K562 (cell line): Measurements from ENCODE around the gene HDLBP. TPM values are rescaled to one million over a fixed set of nuclear protein-coding genes. Genes with fewer than 3 reads are reported as not detected.

Experiments used
- ATAC-seq: fragments of 200-7000 bp; cut with Tn5 transposase; 3 replicates; pipeline ENCODE4 v1.9.1; 2020; ENCODE audit warnings: moderate library complexity
- BruUV-seq: library from RNA; stranded (reverse); fragments of 400-500 nt; replicated peaks from 2 replicates; lab custom pipeline; 2021; lab: Mats Ljungman, UMichigan
- CTCF ChIA-PET: fragments of 300-600 bp; formaldehyde crosslinking; extraction: SDS; loops from one replicate; lab custom pipeline; 2021; ENCODE audit warnings: low intra/inter-chr PET ratio; lab: Yijun Ruan, JAX
- POLR2A ChIA-PET: fragments of 300-600, 350-650 bp; sonication (Branson Sonifier 250); formaldehyde crosslinking; extraction: SDS; loops from one replicate; lab custom pipeline; 2021; ENCODE audit warnings: antibody characterized with exemption, inconsistent platforms; lab: Yijun Ruan, JAX
- DNase-seq, 4 experiments: peaks; one replicate each; pipeline versions ENCODE4 v3.0.0 to v3.0.0-alpha.2; 2011 to 2018; ENCODE audit warnings: low spot score in 3 of 4, mixed read lengths in 3 of 4; ENCODE audit errors: extremely low read depth in 1 of 4
- FAIRE-seq: peaks from 2 replicates; lab custom pipeline; 2011; peaks lifted over from hg19 to GRCh38; lab: Jason Lieb, UNC
- H2AFZ ChIP-seq: 2 replicates; pipeline ENCODE4 v1.6.0; 2011; ENCODE audit warnings: low read depth, low read length, control low read depth, inconsistent platforms
- H3K27ac ChIP-seq: fragments of 200-600 bp; 3 replicates; pipeline ENCODE4 v1.8.0; 2011; ENCODE audit warnings: low read depth, mild to moderate bottlenecking, control low read depth, inconsistent platforms, low read length, moderate library complexity, mixed read lengths; ENCODE audit errors: extremely low read depth
- H3K27me3 ChIP-seq, 2 experiments: fragments of 300-600 bp in 1 of 2; 2 replicates in 1 of 2; 3 replicates in 1 of 2; pipeline versions ENCODE4 v1.6.0 to v1.8.0; 2011; ENCODE audit warnings: inconsistent platforms in 2 of 2, low read length in 2 of 2, mild to moderate bottlenecking in 1 of 2, mixed read lengths in 1 of 2, moderate library complexity in 1 of 2; ENCODE audit not compliant: control insufficient read depth in 2 of 2, insufficient read depth in 2 of 2
- H3K36me3 ChIP-seq: fragments of 300-600 bp; 3 replicates; pipeline ENCODE4 v1.8.0; 2011; ENCODE audit warnings: mild to moderate bottlenecking, low read length, inconsistent platforms; ENCODE audit not compliant: control insufficient read depth, insufficient read depth
- H3K4me1 ChIP-seq, 2 experiments: fragments of 200-600 bp in 1 of 2; replicated peaks in 1 of 2; 2 replicates in 1 of 2; 3 replicates in 1 of 2; pipeline versions ENCODE4 v1.5.1 to v1.8.0; 2011; ENCODE audit warnings: inconsistent platforms in 2 of 2, low read length in 2 of 2, mild to moderate bottlenecking in 1 of 2, mixed read lengths in 1 of 2, moderate library complexity in 1 of 2; ENCODE audit not compliant: control insufficient read depth in 2 of 2, insufficient read depth in 2 of 2
- H3K4me2 ChIP-seq: 2 replicates; pipeline ENCODE4 v1.6.1; 2011; ENCODE audit warnings: low read length, control low read depth, inconsistent platforms, mixed read lengths; ENCODE audit not compliant: insufficient read depth
- H3K4me3 ChIP-seq: fragments of 200-600 bp; sonication (generic), shearing (Covaris generic); 2 replicates; pipeline ENCODE4 v1.5.1; 2016; ENCODE audit warnings: control low read depth, inconsistent platforms
- H3K79me2 ChIP-seq: fragments of 200-600 bp; 3 replicates; pipeline ENCODE4 v1.8.0; 2011; ENCODE audit warnings: low read length, inconsistent platforms; ENCODE audit not compliant: control insufficient read depth, insufficient read depth
- H3K9ac ChIP-seq, 2 experiments: 2 replicates each; pipeline versions ENCODE4 v1.6.0 to v1.6.1; 2011; ENCODE audit warnings: low read depth in 2 of 2, low read length in 2 of 2, control low read depth in 1 of 2, inconsistent platforms in 1 of 2, mild to moderate bottlenecking in 1 of 2, mixed read lengths in 1 of 2; ENCODE audit not compliant: insufficient read depth in 1 of 2
- H3K9me1 ChIP-seq: one replicate; pipeline ENCODE4 v1.6.0; 2011; ENCODE audit warnings: inconsistent platforms, mild to moderate bottlenecking, low read length, moderate library complexity; ENCODE audit not compliant: control insufficient read depth, insufficient read depth
- H3K9me3 ChIP-seq: replicated peaks from 2 replicates; pipeline ENCODE4 v1.5.1; 2011; ENCODE audit warnings: low read depth, low read length, inconsistent platforms; ENCODE audit not compliant: control insufficient read depth, insufficient read depth
- H4K20me1 ChIP-seq: replicated peaks from 2 replicates; pipeline ENCODE4 v1.6.1; 2011; ENCODE audit warnings: low read length, inconsistent platforms, mixed read lengths; ENCODE audit not compliant: control insufficient read depth, insufficient read depth
- CTBP1 ChIP-seq: fragments of 450-650 bp; IDR thresholded peaks from 2 replicates; pipeline ENCODE4 v1.6.1; 2016; ENCODE audit warnings: borderline replicate concordance
- EWSR1 ChIP-seq: fragments of 450-650 bp; IDR thresholded peaks from 2 replicates; pipeline ENCODE4 v1.6.1; 2018; ENCODE audit warnings: borderline replicate concordance, mild to moderate bottlenecking, low read depth, moderate library complexity; ENCODE audit not compliant: partially characterized antibody
- HSF4 ChIP-seq: fragments of 250-450 bp; sonication (Bioruptor Pico); IDR thresholded peaks from 2 replicates; pipeline ENCODE4 v2.1.2; 2022; ENCODE audit warnings: mild to moderate bottlenecking, moderate library complexity, borderline replicate concordance
- MEIS2 ChIP-seq: fragments of 450-650 bp; IDR thresholded peaks from 2 replicates; pipeline ENCODE4 v1.6.1; 2014; ENCODE audit warnings: mild to moderate bottlenecking; ENCODE audit not compliant: partially characterized antibody
- MTA2 ChIP-seq: fragments of 450-650 bp; IDR thresholded peaks from 2 replicates; pipeline ENCODE4 v1.6.1; 2016; ENCODE audit warnings: low read depth
- NCOA4 ChIP-seq: fragments of 450-650 bp; IDR thresholded peaks from 2 replicates; pipeline ENCODE4 v1.6.1; 2018; ENCODE audit warnings: mild to moderate bottlenecking; ENCODE audit not compliant: partially characterized antibody
- NFATC3 ChIP-seq: fragments of 450-650 bp; IDR thresholded peaks from 2 replicates; pipeline ENCODE4 v1.6.1; 2017; ENCODE audit warnings: mild to moderate bottlenecking
- PBX2 ChIP-seq, 2 experiments: IDR thresholded peaks in 1 of 2; conservative IDR thresholded peaks in 1 of 2; 2 replicates each; pipeline ENCODE4 v1.6.1; 2016; ENCODE audit warnings: low read depth in 2 of 2, mild to moderate bottlenecking in 1 of 2, missing compliant biosample characterization in 1 of 2, missing genetic modification characterization in 1 of 2, moderate library complexity in 1 of 2
- SRF ChIP-seq, 2 experiments: fragments of 250-450, 450-650 bp in 1 of 2; sonication (Bioruptor Pico) in 1 of 2; sonication (generic) in 1 of 2; formaldehyde crosslinking; IDR thresholded peaks; 2 replicates each; pipeline versions ENCODE4 v1.5.0 to v1.5.1; 2020 to 2022; ENCODE audit warnings: mild to moderate bottlenecking in 1 of 2, missing genetic modification reagents in 1 of 2
- ZNF354B ChIP-seq: fragments of 250-450 bp; sonication (Bioruptor Pico); IDR thresholded peaks from 2 replicates; pipeline ENCODE4 v1.4.0; 2020
- ZNF764 ChIP-seq: fragments of 250-450 bp; sonication (Bioruptor Pico); IDR thresholded peaks from 2 replicates; pipeline ENCODE4 v1.4.0; 2020; ENCODE audit warnings: low read depth, mild to moderate bottlenecking, moderate library complexity
- WGBS: fragments of 100-300 bp; shearing (Covaris generic); methylation state at CpG from one replicate; pipeline ENCODE4 v1.1.6; 2016; ENCODE audit warnings: low coverage, mixed read lengths; ENCODE audit not compliant: insufficient coverage; ENCODE audit errors: missing lambda C conversion rate; 5-methylcytosine and 5-hydroxymethylcytosine counted together
- in situ Hi-C: fragments of 300-500 bp; cut with MboI; formaldehyde crosslinking; loops from 4 replicates; pipeline ENCODE4 v1.15.0; 2018; ENCODE audit warnings: inconsistent platforms, mixed read lengths
- intact Hi-C: fragments of 100-400 bp; cut with micrococcal nuclease; formaldehyde crosslinking; loops from 2 replicates; pipeline ENCODE4 v1.14.2; 2022
- polyA plus RNA-seq, 8 experiments: library from polyadenylated mRNA; depleted of rRNA in 4 of 8; stranded (reverse) in 5 of 8; unstranded in 3 of 8; fragments of >200 nt; fragmentation: Nextera tagmentation in 2 of 8; fragmentation: Illumina TruSeq in 1 of 8; extraction: Ambion mirVana in 2 of 8; extraction: Trizol in 1 of 8; gene quantifications; 2 replicates each; pipeline versions ENCODE4 v1.2.1 to v1.2.3, GENCODE V29; 2011 to 2014; ENCODE audit warnings: inconsistent platforms in 1 of 8, missing spikeins in 1 of 8
- total RNA-seq, 7 experiments: library from RNA; depleted of rRNA in 6 of 7; stranded (reverse); fragments of >200 nt in 6 of 7; fragmentation: Illumina TruSeq in 2 of 7; extraction: Trizol in 2 of 7; gene quantifications; 2 replicates each; pipeline versions ENCODE4 v1.2.1 to v1.2.3, GENCODE V29; 2011 to 2021; ENCODE audit warnings: low replicate concordance in 1 of 7
- TF ChIP-seq, protein P1 (sequence below): fragments of 450-650 bp; IDR thresholded peaks from 2 replicates; pipeline ENCODE4 v1.6.1; 2016

Gene HDLBP
- total and polyA plus RNA-seq, 9 of the 15 experiments (the other 6 are each of a cell fraction or from before 2014, with no cell fraction given) = 24.4 to 378 (median 146) TPM

DNA sequence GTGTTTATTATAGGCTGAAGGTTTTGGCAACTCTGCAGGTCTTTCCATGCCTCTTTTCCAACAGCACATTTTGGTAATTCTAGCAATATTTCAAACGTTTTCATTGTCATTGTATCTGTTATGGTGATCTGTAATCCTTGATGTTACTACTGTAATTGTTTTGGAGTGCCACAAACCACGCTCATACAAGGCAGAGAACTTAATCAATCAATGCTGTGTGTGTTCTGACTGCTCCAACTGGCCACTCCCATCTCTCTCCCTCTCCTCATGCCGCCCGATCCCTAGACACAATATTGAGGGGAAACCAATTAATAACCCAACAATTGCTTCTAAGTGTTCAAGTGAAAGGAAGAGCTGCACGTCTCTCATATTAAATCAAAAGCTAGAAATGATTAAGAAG, 32.9 kb downstream of the HDLBP start:
- Histone ChIP-seq H3K79me2 (peaks cover 83% of the 10 kb centered on the region), H3K9me3 (no peaks in the 10 kb centered on the region), H3K36me3 (peaks cover 8% of the 10 kb centered on the region; the same call in 1 of the 3 replicates), H3K27me3 (no peaks in the 10 kb centered on the region), H3K27ac (peak overlapping the region; percentile 36; the same call in 1 of the 3 replicates), H2AFZ (no peak overlapping the region), H4K20me1 (peaks cover 4% of the 10 kb centered on the region; the same call in 1 of the 2 replicates), H3K4me3 (no peak overlapping the region), H3K9me1 (no peaks in the 10 kb centered on the region), H3K4me2 (peak overlapping the region; percentile 7; the same call in 1 of the 2 replicates), H3K4me1 (peaks cover 4 to 24% of the 10 kb centered on the region in 2 experiments; a peak in 3 of 5 replicates), H3K9ac (no peak overlapping the region)
- intact Hi-C loops (no loop called here), in situ Hi-C loops (no loop called here)
- POLR2A ChIA-PET = interaction anchor here (0.9 to 1.3 kb wide), 3 partner anchors 10 to 14 kb away, joined by 5 to 6 read pairs (median 5); no protein-coding TSS in a partner anchor
- peak; percentile 35; the same call in 1 of the 3 replicates for ATAC-seq
- FAIRE-seq = peak; percentile 37
- TF ChIP-seq MTA2 (no peak), CTBP1 (no peak), ZNF764 (CRISPR knock-in tag) (no peak), SRF (CRISPR knock-in tag; IDR thresholded peaks at IDR 0.05) (no peak), EWSR1 (no peak), HSF4 (CRISPR knock-in tag) (no peak), PBX2 (CRISPR knock-in tag; IDR thresholded peaks at IDR 0.05; ENCODE audit: low read depth) (no peak), PBX2 (tag; conservative IDR thresholded peaks at IDR 0.05; ENCODE audit: low read depth) (peak; percentile 63), NFATC3 (no peak), NCOA4 (no peak), MEIS2 (peak; percentile 57), ZNF354B (no peak)
- TF ChIP-seq, protein P1, sequence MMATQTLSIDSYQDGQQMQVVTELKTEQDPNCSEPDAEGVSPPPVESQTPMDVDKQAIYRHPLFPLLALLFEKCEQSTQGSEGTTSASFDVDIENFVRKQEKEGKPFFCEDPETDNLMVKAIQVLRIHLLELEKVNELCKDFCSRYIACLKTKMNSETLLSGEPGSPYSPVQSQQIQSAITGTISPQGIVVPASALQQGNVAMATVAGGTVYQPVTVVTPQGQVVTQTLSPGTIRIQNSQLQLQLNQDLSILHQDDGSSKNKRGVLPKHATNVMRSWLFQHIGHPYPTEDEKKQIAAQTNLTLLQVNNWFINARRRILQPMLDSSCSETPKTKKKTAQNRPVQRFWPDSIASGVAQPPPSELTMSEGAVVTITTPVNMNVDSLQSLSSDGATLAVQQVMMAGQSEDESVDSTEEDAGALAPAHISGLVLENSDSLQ = peak; percentile 45; the same call in 1 of the 2 replicates
- 36% methylated on average over 4 of the region's 5 CpGs for WGBS
- no TSS peak for BruUV-seq
- DNase-seq = no peak
- CTCF ChIA-PET = no interaction called here
